ENCODE results near the gene TBCD.

TBCD gene

GRCh38 chr17:82896071-82897000 lies 144.5 kb downstream of the TBCD start:
- H3K9me3 Mint-ChIP-seq, result no peaks in the 10 kb centered on the region
- no peak overlapping the region for H3K27ac Mint-ChIP-seq (ENCODE audit: low read depth)
- ATAC-seq (replicated peaks; ENCODE audit: extremely low read depth, poor library complexity, severe bottlenecking) (no peak), DNase-seq (ENCODE audit: low spot score in 2 of 2) (no peak)
- no peak overlapping the region for H3K4me3 Mint-ChIP-seq
- peaks cover 20% of the 10 kb centered on the region for H3K36me3 Mint-ChIP-seq (ENCODE audit: insufficient read depth)
- H3K27me3 Mint-ChIP-seq, result no peaks in the 10 kb centered on the region
- peaks cover 35% of the 10 kb centered on the region for H3K4me1 Mint-ChIP-seq

DNA sequence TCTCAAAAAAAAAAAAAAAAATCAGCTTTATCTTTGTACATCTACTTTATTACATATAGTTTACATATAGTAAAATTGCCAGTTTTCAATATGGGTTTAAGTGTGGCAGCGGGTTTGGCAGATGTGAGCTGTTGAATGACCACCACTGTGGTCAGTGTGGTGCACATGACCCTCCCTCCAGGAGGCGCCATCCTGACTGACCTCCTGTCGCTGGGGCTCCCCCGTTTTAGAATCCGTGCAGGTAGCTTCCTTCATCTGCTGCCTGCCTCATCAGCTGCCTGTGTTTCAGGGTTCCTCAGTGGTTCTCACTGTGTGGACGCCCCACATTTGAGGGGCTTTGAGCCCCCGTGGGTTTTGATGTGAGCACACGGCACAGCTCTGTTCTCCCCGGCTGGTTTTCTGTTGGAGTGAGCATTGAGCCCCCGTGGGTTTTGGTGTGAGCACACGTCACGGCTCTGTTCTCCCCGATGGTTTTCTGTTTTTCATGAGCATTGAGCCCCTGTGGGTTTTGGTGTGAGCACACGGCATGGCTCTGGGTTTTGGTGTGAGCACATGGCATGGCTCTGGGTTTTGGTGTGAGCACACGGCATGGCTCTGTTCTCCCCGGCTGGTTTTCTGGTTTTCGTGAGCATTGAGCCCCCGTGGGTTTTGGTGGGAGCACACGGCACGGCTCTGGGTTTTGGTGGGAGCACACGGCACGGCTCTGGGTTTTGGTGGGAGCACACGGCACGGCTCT lies 145.8 kb downstream of the TBCD start:
- Mint-ChIP-seq H3K4me3 (no peak overlapping the region), H3K9me3 (no peaks in the 10 kb centered on the region), H3K36me3 (ENCODE audit: insufficient read depth) (peaks cover 22% of the 10 kb centered on the region), H3K27ac (ENCODE audit: low read depth) (no peak overlapping the region), H3K27me3 (no peaks in the 10 kb centered on the region), H3K4me1 (peaks cover 29% of the 10 kb centered on the region)
- ATAC-seq (replicated peaks; ENCODE audit: extremely low read depth, poor library complexity, severe bottlenecking) (no peak), DNase-seq (ENCODE audit: low spot score in 2 of 2) (no peak)

DNA sequence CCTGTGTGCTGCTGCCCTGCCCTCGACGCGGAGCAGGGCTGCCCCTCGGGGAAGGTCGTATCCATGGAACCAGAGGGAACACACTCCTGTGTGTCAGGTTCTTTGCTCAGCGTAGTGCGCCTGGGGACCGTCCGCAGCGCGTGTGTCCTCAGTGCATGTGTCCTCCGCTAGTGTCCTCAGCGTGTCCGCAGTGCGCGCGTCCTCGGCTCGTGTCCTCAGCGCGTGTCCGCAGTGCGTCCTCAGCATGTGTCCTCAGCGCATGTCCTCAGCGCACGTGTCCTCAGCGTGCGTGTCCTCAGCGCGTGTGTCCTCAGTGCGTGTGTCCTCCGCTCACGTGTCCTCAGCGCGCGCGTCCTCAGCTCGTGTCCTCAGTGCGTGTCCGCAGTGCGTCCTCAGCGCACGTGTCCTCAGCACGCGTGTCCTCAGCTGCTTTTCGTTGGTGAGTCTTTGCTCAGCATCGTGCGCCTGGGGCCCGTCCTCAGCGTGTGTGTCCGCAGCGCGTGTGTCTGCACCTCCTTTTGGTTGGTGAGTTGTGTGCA lies 147.2 kb downstream of the TBCD start:
- Mint-ChIP-seq H3K4me1 (peaks cover 16% of the 10 kb centered on the region), H3K36me3 (ENCODE audit: insufficient read depth) (peaks cover 20% of the 10 kb centered on the region)
- ATAC-seq (replicated peaks; ENCODE audit: extremely low read depth, poor library complexity, severe bottlenecking), result no peak

DNA sequence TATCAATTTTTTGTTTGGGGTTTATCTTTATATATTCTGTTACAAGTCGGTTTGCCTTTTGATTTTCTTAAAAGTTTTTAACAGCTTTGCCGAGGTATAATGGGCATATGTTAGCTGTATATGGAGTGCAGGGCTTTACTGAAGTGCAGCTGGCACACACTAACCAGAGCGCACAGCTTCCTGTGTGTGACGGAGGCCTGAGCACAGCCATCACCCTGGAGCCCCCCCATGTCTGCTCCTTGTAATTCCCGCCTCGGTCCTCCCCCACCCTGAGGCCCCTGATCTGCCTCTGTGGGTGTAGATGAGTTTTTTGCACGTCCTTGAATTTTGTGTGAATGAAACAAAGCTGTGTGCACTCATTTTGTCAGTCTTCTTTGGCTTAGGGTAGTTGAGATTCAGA lies 148.1 kb downstream of the TBCD start:
- no peak for DNase-seq (ENCODE audit: low spot score in 2 of 2)

More for the DNA sequence above, 147.2 kb downstream of the TBCD start:
- Mint-ChIP-seq H3K27ac (ENCODE audit: low read depth) (no peak overlapping the region), H3K9me3 (no peaks in the 10 kb centered on the region), H3K27me3 (no peaks in the 10 kb centered on the region), H3K4me3 (no peak overlapping the region)
- DNase-seq (ENCODE audit: low spot score in 2 of 2), result no peak

GRCh38 chr17:82900741-82901140 lies 148.9 kb downstream of the TBCD start:
- no peak for DNase-seq (ENCODE audit: low spot score in 2 of 2)
- Mint-ChIP-seq H3K9me3 (no peaks in the 10 kb centered on the region), H3K4me3 (no peak overlapping the region), H3K27me3 (no peaks in the 10 kb centered on the region), H3K27ac (ENCODE audit: low read depth) (no peak overlapping the region), H3K36me3 (ENCODE audit: insufficient read depth) (peaks cover 19% of the 10 kb centered on the region), H3K4me1 (peaks cover 13% of the 10 kb centered on the region)
- ATAC-seq (replicated peaks; ENCODE audit: extremely low read depth, poor library complexity, severe bottlenecking), result no peak

More for the DNA sequence above, 148.1 kb downstream of the TBCD start:
- Mint-ChIP-seq H3K4me3 (no peak overlapping the region), H3K4me1 (peaks cover 18% of the 10 kb centered on the region), H3K27me3 (no peaks in the 10 kb centered on the region), H3K36me3 (ENCODE audit: insufficient read depth) (peaks cover 20% of the 10 kb centered on the region), H3K9me3 (no peaks in the 10 kb centered on the region), H3K27ac (ENCODE audit: low read depth) (no peak overlapping the region)
- no peak for ATAC-seq (replicated peaks; ENCODE audit: extremely low read depth, poor library complexity, severe bottlenecking)

GRCh38 chr17:82901356-82901755 lies 149.5 kb downstream of the TBCD start:
- DNase-seq (ENCODE audit: low spot score in 2 of 2) (no peak), ATAC-seq (replicated peaks; ENCODE audit: extremely low read depth, poor library complexity, severe bottlenecking) (no peak)
- Mint-ChIP-seq H3K27ac (ENCODE audit: low read depth) (no peak overlapping the region), H3K4me1 (peaks cover 13% of the 10 kb centered on the region), H3K36me3 (ENCODE audit: insufficient read depth) (peaks cover 24% of the 10 kb centered on the region), H3K27me3 (no peaks in the 10 kb centered on the region), H3K9me3 (no peaks in the 10 kb centered on the region), H3K4me3 (no peak overlapping the region)

- H3K4me1 Mint-ChIP-seq, result peaks cover 13% of the 10 kb centered on the region
- no peaks in the 10 kb centered on the region for H3K27me3 Mint-ChIP-seq
- no peak for DNase-seq (ENCODE audit: low spot score in 2 of 2)
- H3K4me3 Mint-ChIP-seq, result no peak overlapping the region
- peak overlapping the region; percentile 79 for H3K27ac Mint-ChIP-seq (ENCODE audit: low read depth)
- peaks cover 24% of the 10 kb centered on the region for H3K36me3 Mint-ChIP-seq (ENCODE audit: insufficient read depth)
- no peaks in the 10 kb centered on the region for H3K9me3 Mint-ChIP-seq
- no peak for ATAC-seq (replicated peaks; ENCODE audit: extremely low read depth, poor library complexity, severe bottlenecking)
Observed at GRCh38 chr17:82901856-82902255, 150.0 kb downstream of the TBCD start.

GRCh38 chr17:82902972-82903874 lies 151.4 kb downstream of the TBCD start:
- DNase-seq (ENCODE audit: low spot score in 2 of 2), result no peak
- no peaks in the 10 kb centered on the region for H3K9me3 Mint-ChIP-seq
- H3K4me3 Mint-ChIP-seq, result no peak overlapping the region
- H3K27ac Mint-ChIP-seq (ENCODE audit: low read depth), result no peak overlapping the region
- ATAC-seq (replicated peaks; ENCODE audit: extremely low read depth, poor library complexity, severe bottlenecking), result no peak
- peaks cover 19% of the 10 kb centered on the region for H3K36me3 Mint-ChIP-seq (ENCODE audit: insufficient read depth)
- H3K27me3 Mint-ChIP-seq, result no peaks in the 10 kb centered on the region
- H3K4me1 Mint-ChIP-seq, result peaks cover 13% of the 10 kb centered on the region

DNA sequence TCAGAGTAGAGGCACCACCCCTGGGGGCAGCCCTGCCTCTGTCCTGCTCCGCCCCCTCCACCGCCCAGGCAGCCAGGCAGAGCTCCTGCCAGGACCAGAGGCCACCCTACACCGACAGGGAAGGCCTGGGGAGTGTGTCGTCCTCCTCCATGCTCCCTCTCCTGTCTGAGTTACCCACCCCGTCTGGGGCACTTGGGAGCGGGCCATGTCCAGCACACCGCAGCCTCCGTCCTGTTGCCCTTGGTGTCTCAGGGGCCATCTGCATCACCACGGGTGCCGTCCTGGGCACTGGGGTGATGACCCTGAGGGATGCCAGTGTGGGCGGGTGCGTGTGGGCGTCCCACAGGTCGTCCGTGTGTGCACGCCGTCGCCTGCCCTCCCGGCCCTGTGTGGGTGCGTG lies 153.3 kb downstream of the TBCD start:
- Mint-ChIP-seq H3K36me3 (ENCODE audit: insufficient read depth) (peaks cover 24% of the 10 kb centered on the region), H3K9me3 (no peaks in the 10 kb centered on the region), H3K27ac (ENCODE audit: low read depth) (no peak overlapping the region), H3K4me1 (peaks cover 14% of the 10 kb centered on the region), H3K27me3 (no peaks in the 10 kb centered on the region), H3K4me3 (no peak overlapping the region)
- DNase-seq (ENCODE audit: low spot score in 2 of 2) (no peak), ATAC-seq (replicated peaks; ENCODE audit: extremely low read depth, poor library complexity, severe bottlenecking) (no peak)

DNA sequence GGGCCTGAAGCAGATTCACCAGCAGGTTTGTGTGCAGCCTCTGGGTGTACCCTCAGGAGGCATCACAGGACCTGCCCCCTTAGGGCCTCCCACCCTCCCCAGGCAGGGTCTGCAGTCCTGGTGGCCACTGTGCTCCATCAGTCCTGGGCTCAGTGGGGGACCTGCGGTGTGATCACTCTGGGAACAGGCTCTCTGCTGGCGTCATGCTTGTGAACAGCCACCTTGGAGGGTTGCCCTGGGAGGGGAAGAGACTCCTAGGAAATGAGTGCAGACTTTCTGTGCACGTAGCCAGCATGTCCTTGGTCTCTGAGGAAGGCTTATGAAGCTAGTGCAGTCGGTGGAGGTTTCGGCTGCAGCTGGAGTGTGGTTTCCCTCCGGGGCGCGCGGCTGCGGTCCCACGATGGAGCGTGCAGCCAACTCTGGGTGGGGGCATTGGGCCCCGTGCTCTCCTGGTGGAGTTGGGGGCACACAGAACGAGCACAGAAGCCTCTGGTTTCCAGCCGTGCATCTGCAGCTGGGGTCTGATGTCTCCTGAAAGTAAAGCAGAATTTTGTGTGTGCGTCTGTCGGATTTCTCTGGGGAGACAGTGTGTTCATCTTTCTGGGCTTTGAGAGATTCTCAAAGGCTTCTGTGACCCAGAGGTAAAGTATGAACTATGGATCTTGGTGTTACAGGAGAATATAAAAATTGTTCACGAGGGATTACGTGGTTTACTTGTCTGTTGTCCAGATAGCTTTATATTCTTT lies 156.1 kb downstream of the TBCD start:
- H3K27ac Mint-ChIP-seq (ENCODE audit: low read depth), result no peak overlapping the region
- peaks cover 18% of the 10 kb centered on the region for H3K36me3 Mint-ChIP-seq (ENCODE audit: insufficient read depth)
- no peak for DNase-seq (ENCODE audit: low spot score in 2 of 2)
- no peaks in the 10 kb centered on the region for H3K27me3 Mint-ChIP-seq
- peaks cover 16% of the 10 kb centered on the region for H3K4me1 Mint-ChIP-seq
- no peaks in the 10 kb centered on the region for H3K9me3 Mint-ChIP-seq
- no peak overlapping the region for H3K4me3 Mint-ChIP-seq
- ATAC-seq (replicated peaks; ENCODE audit: extremely low read depth, poor library complexity, severe bottlenecking), result no peak

- Mint-ChIP-seq H3K9me3 (no peaks in the 10 kb centered on the region), H3K36me3 (ENCODE audit: insufficient read depth) (peaks cover 18% of the 10 kb centered on the region), H3K27me3 (no peaks in the 10 kb centered on the region), H3K4me3 (no peak overlapping the region), H3K4me1 (peaks cover 16% of the 10 kb centered on the region), H3K27ac (ENCODE audit: low read depth) (peak overlapping the region; percentile 64)
- no peak for DNase-seq (ENCODE audit: low spot score in 2 of 2)
- no peak for ATAC-seq (replicated peaks; ENCODE audit: extremely low read depth, poor library complexity, severe bottlenecking)
Observed at GRCh38 chr17:82908543-82909160, 156.8 kb downstream of the TBCD start.

Data from central memory CD8-positive, alpha-beta T cell (primary cell).